ENCODE measurements around the gene SGO1.

SGO1 gene

GRCh38 chr3:20173844-20174410, 12.1 kb downstream of the SGO1 start:
- no peak overlapping the region for H3K4me3 ChIP-seq (ENCODE audit: low read length)
- no peak for DNase-seq (ENCODE audit: low read depth, low spot score)

GRCh38 chr3:20161714-20162113, 24.3 kb downstream of the SGO1 start:
- H3K4me3 ChIP-seq (ENCODE audit: low read length), result no peak overlapping the region
- DNase-seq (ENCODE audit: low read depth, low spot score), result no peak

GRCh38 chr3:20160230-20160629, 25.8 kb downstream of the SGO1 start:
- DNase-seq (ENCODE audit: low read depth, low spot score), result peak; percentile 5
- no peak overlapping the region for H3K4me3 ChIP-seq (ENCODE audit: low read length)

GRCh38 chr3:20154928-20155327, 31.1 kb downstream of the SGO1 start:
- no peak for DNase-seq (ENCODE audit: low read depth, low spot score)
- no peak overlapping the region for H3K4me3 ChIP-seq (ENCODE audit: low read length)

GRCh38 chr3:20154078-20154477, 31.9 kb downstream of the SGO1 start:
- no peak for DNase-seq (ENCODE audit: low read depth, low spot score)
- H3K4me3 ChIP-seq (ENCODE audit: low read length), result no peak overlapping the region

- H3K4me3 ChIP-seq (ENCODE audit: low read length), result no peak overlapping the region
- no peak for DNase-seq (ENCODE audit: low read depth, low spot score)
Observed at GRCh38 chr3:20148466-20148865, 37.5 kb downstream of the SGO1 start.

- H3K4me3 ChIP-seq (ENCODE audit: low read length), result no peak overlapping the region
- DNase-seq (ENCODE audit: low read depth, low spot score), result no peak
Observed at GRCh38 chr3:20147361-20147760, 38.6 kb downstream of the SGO1 start.

- no peak overlapping the region for H3K4me3 ChIP-seq (ENCODE audit: low read length)
- no peak for DNase-seq (ENCODE audit: low read depth, low spot score)
Observed at GRCh38 chr3:20146301-20146700, 39.7 kb downstream of the SGO1 start.

- no peak for DNase-seq (ENCODE audit: low read depth, low spot score)
- H3K4me3 ChIP-seq (ENCODE audit: low read length), result no peak overlapping the region
Observed at GRCh38 chr3:20145874-20146273, 40.1 kb downstream of the SGO1 start.

GRCh38 chr3:20143519-20143918, 42.5 kb downstream of the SGO1 start:
- no peak overlapping the region for H3K4me3 ChIP-seq (ENCODE audit: low read length)
- no peak for DNase-seq (ENCODE audit: low read depth, low spot score)

- no peak for DNase-seq (ENCODE audit: low read depth, low spot score)
- H3K4me3 ChIP-seq (ENCODE audit: low read length), result no peak overlapping the region
Observed at GRCh38 chr3:20142517-20142916, 43.5 kb downstream of the SGO1 start.

GRCh38 chr3:20141851-20142250, 44.2 kb downstream of the SGO1 start:
- H3K4me3 ChIP-seq (ENCODE audit: low read length), result no peak overlapping the region
- DNase-seq (ENCODE audit: low read depth, low spot score), result no peak

- DNase-seq (ENCODE audit: low read depth, low spot score), result no peak
- H3K4me3 ChIP-seq (ENCODE audit: low read length), result no peak overlapping the region
Observed at GRCh38 chr3:20141316-20141715, 44.7 kb downstream of the SGO1 start.

- no peak overlapping the region for H3K4me3 ChIP-seq (ENCODE audit: low read length)
- DNase-seq (ENCODE audit: low read depth, low spot score), result no peak
Observed at GRCh38 chr3:20140881-20141280, 45.1 kb downstream of the SGO1 start.

- DNase-seq (ENCODE audit: low read depth, low spot score), result no peak
- H3K4me3 ChIP-seq (ENCODE audit: low read length), result no peak overlapping the region
Observed at GRCh38 chr3:20137647-20138046, 48.4 kb downstream of the SGO1 start.

GRCh38 chr3:20136231-20136630, 49.8 kb downstream of the SGO1 start:
- no peak for DNase-seq (ENCODE audit: low read depth, low spot score)
- H3K4me3 ChIP-seq (ENCODE audit: low read length), result no peak overlapping the region

- H3K4me3 ChIP-seq (ENCODE audit: low read length), result no peak overlapping the region
- DNase-seq (ENCODE audit: low read depth, low spot score), result no peak
Observed at GRCh38 chr3:20130106-20130505, 55.9 kb downstream of the SGO1 start.

- DNase-seq (ENCODE audit: low read depth, low spot score), result no peak
- H3K4me3 ChIP-seq (ENCODE audit: low read length), result no peak overlapping the region
Observed at GRCh38 chr3:20128358-20128757, 57.6 kb downstream of the SGO1 start.

GRCh38 chr3:20125897-20126296, 60.1 kb downstream of the SGO1 start:
- DNase-seq (ENCODE audit: low read depth, low spot score), result no peak

GRCh38 chr3:20125289-20125688, 60.7 kb downstream of the SGO1 start:
- H3K4me3 ChIP-seq (ENCODE audit: low read length), result no peak overlapping the region
- no peak for DNase-seq (ENCODE audit: low read depth, low spot score)

More at GRCh38 chr3:20125897-20126296, 60.1 kb downstream of the SGO1 start:
- no peak overlapping the region for H3K4me3 ChIP-seq (ENCODE audit: low read length)

GRCh38 chr3:20123131-20123652, 62.8 kb downstream of the SGO1 start:
- H3K4me3 ChIP-seq (ENCODE audit: low read length), result no peak overlapping the region
- no peak for DNase-seq (ENCODE audit: low read depth, low spot score)

All from Jurkat, Clone E6-1 (cell line).